ENCODE results near the gene PRXL2A. TPM values are rescaled to one million over a fixed set of nuclear protein-coding genes. Genes with fewer than 3 reads are reported as not detected.

The PRXL2A gene
- total RNA-seq, 4 donors from 2014 or later: 68.0 to 185 (median 103) TPM

DNA sequence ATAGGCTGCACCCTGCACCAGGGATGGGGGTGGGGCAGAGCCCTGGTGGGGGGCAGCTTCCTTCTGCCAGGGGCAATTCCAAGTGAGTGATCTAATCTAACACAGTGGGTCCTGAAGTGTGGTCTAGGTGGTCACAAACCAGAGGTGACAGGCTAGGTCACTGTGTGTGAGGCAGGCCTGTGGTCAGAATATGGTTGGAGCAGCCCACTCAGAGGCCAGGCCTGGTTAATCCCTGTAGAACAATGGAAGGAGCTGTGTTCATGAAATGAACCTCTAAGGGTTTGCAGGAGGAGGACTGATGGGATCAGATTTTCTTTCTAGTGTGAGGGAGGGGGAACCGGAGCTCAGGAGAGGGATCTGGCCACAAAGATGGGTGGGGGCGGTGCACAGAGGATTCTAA, 35.8 kb downstream of the PRXL2A start:
- no peaks in the 10 kb centered on the region for H3K9me3 ChIP-seq
- no peak for DNase-seq
- peaks cover 0 to 30% (median 11%) of the 10 kb centered on the region in 3 donors for H3K4me1 ChIP-seq
- H3K4me3 ChIP-seq: no peak overlapping the region
- 46 to 60% methylated on average over 2 of the region's 2 CpGs for WGBS, 2 donors
- no peaks in the 10 kb centered on the region for H3K27me3 ChIP-seq
- TF ChIP-seq, protein P1, sequence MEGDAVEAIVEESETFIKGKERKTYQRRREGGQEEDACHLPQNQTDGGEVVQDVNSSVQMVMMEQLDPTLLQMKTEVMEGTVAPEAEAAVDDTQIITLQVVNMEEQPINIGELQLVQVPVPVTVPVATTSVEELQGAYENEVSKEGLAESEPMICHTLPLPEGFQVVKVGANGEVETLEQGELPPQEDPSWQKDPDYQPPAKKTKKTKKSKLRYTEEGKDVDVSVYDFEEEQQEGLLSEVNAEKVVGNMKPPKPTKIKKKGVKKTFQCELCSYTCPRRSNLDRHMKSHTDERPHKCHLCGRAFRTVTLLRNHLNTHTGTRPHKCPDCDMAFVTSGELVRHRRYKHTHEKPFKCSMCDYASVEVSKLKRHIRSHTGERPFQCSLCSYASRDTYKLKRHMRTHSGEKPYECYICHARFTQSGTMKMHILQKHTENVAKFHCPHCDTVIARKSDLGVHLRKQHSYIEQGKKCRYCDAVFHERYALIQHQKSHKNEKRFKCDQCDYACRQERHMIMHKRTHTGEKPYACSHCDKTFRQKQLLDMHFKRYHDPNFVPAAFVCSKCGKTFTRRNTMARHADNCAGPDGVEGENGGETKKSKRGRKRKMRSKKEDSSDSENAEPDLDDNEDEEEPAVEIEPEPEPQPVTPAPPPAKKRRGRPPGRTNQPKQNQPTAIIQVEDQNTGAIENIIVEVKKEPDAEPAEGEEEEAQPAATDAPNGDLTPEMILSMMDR (IDR thresholded peaks at IDR 0.05): no peak
- TF ChIP-seq POLR2A (IDR thresholded peaks at IDR 0.05): no peak
- no peaks in the 10 kb centered on the region for H3K36me3 ChIP-seq
- H3K27ac ChIP-seq: peak overlapping the region in 1 of 4 donors; percentile 9
- intact Hi-C loops (cut with DNase I): no loop called here

DNA sequence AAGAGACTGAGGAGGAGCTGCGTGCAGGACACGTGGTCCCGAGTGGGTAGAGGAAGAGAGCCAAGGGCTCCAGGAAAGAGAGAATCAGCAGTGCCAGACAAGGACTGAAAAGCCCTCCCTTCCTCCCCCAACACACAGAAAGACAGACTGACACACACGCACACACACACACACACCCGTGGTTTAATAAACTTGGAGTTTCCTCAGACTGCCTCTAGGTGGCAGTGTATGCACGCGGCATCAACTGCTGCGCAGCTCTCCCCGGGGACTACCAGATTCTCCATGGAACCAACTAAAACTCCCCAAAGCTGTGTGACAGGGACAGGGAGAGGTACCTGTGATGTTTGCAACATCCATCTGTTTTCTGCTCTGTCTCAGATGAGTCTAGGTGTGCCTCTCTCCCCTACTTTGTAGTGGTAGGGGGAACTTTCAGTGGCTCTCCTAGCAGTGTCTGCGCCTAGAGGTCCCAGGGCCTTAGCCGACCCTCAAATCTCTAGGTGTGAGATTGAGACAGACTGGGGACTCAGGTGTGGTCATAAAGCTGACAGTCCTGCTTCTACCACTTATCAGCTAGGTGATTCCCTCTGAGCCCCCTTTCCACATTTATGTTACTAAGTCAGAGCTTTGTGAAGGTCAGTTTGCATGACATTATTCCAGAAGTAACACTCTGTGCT, 36.4 kb downstream of the PRXL2A start:
- H3K27ac ChIP-seq: peak overlapping the region in 1 of 4 donors; percentile 9
- TF ChIP-seq POLR2A (IDR thresholded peaks at IDR 0.05): no peak
- TF ChIP-seq, protein P1 (IDR thresholded peaks at IDR 0.05): peak in 5 of 6 experiments; percentile 35 to 88 (median 71)
- no peak overlapping the region for H3K4me3 ChIP-seq
- H3K4me1 ChIP-seq: peaks cover 0 to 30% (median 11%) of the 10 kb centered on the region in 3 donors
- no peaks in the 10 kb centered on the region for H3K9me3 ChIP-seq
- H3K27me3 ChIP-seq: no peaks in the 10 kb centered on the region
- 18 to 21% methylated on average over 10 to 11 of the region's 11 CpGs for WGBS, 2 donors
- intact Hi-C loops (cut with DNase I): no loop called here
- H3K36me3 ChIP-seq: no peaks in the 10 kb centered on the region
- no peak for DNase-seq

DNA sequence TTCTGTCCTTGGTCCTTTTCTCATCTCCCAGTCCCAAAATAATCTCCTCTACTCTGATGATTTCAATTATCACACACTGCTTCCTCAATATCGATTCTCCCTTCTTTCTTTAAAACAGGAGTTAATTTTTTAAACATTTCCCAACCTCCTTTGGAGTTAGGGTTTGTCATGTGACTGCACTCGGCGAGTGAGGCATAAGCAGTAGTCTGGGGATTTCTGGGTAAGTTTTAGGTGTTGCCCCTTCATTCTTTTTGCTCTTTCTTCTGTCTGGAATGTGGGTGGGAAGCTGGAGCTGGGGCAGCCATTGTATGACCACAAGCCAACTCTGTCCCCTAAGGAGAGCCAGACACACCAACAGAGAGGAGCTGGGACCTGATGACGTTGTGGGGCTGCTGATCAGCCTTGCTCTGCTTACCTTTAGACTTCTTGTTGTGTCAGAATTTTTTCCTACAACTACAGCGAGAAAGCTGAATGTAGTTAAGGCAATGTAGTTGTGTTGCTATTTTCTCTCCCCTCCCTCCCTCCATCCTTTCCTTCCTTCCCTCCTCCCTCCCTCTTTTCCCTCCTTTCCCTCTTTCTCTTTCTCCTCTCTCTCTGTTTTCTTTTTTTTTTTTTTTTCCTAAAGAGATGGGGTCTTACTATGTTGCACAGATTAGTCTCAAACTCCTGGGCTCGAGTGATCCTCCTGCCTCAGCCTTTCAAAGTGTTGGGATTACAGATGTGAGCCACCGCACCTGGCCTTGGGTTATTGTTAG, 39.3 kb downstream of the PRXL2A start:
- Histone ChIP-seq H3K4me1 (peaks cover 0 to 32% (median 17%) of the 10 kb centered on the region in 3 donors), H3K27me3 (no peaks in the 10 kb centered on the region), H3K4me3 (no peak overlapping the region), H3K9me3 (no peaks in the 10 kb centered on the region), H3K27ac (no peak overlapping the region), H3K36me3 (no peaks in the 10 kb centered on the region)
- DNase-seq: no peak
- WGBS, 2 donors: 71 to 76% methylated on average over 7 of the region's 7 CpGs
- intact Hi-C loops (cut with DNase I): no loop called here
- no peak for TF ChIP-seq POLR2A (IDR thresholded peaks at IDR 0.05)
- TF ChIP-seq, protein P1 (IDR thresholded peaks at IDR 0.05): no peak

DNA sequence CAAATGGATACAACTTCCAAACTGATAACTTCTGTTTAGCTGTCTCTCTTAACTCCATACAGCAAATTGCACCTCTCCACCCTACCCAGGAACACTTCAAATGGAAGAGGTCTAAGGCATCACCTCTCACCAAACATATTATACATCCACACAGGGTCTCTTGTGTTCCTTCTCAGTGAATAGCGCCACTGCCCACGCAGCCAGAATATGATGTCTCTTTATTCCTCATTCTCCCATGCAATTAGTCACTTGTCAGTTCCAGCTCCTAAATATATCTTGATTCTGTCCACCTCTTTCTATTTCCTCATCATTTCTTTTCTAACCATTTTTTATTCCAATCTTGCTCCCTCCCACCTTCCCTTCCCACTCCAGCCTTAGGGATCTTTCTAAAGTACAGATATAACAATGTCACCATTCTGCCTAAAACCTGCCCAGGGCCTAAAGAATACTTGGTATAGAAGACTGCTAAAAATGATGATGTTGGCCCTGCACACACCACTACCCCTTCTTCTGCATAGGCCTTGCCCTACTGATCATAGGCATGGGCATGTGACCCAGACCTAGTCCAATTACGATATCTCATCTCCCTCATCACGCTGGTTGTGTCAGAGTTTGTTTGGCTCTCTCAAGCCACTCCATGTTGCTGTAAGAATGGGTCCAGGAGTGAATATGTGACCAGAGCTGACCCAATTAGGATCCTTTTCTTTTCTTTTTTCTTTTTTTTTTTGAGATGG, 40.0 kb downstream of the PRXL2A start:
- H3K36me3 ChIP-seq: no peaks in the 10 kb centered on the region
- no peak for TF ChIP-seq POLR2A (IDR thresholded peaks at IDR 0.05)
- TF ChIP-seq, protein P1 (IDR thresholded peaks at IDR 0.05): no peak
- H3K4me3 ChIP-seq: no peak overlapping the region
- 90 to 95% methylated on average over 4 of the region's 4 CpGs for WGBS, 2 donors
- peaks cover 4 to 32% (median 23%) of the 10 kb centered on the region in 3 donors for H3K4me1 ChIP-seq
- intact Hi-C loops (cut with DNase I): no loop called here
- no peak for DNase-seq
- H3K9me3 ChIP-seq: no peaks in the 10 kb centered on the region
- no peaks in the 10 kb centered on the region for H3K27me3 ChIP-seq
- no peak overlapping the region for H3K27ac ChIP-seq

All from esophagus squamous epithelium (tissue), 5 donors.